GM18907 (cell line): Measurements from ENCODE around the gene PDE4D.
"Not testable (repeated sequence)": the region's sequence is repeated elsewhere in the genome, so short reads cannot be mapped to it uniquely, and the experiment has no call there.

Experiments used
- ATAC-seq: cut with Tn5 transposase; IDR thresholded peaks from one replicate; pipeline ENCODE4 v1.9.1; 2021; ENCODE audit warnings: mild to moderate bottlenecking, moderate library complexity; ENCODE audit not compliant: unreplicated experiment

Gene PDE4D

DNA sequence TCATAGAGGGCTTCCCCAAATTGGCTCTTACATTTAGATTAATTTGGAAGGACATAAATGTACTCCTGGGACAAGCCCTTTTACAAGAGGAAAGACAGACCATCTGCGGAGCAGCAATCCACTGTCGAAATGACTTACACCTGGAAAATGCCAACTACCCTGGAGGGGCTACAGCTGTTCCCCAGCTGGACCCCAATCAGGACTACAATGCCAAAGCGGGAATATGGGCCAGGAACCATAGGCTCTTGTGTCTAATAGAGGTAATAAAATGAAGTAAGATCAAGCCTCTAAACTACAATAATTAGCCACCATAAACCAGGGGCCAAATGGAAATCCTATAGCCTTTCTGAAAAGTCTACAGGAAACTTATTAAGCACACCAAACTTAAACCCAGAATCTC lies 581.3 kb downstream of the PDE4D start:
- ATAC-seq = no peak

GRCh38 chr5:59308685-59309084 lies 584.8 kb downstream of the PDE4D start:
- not testable (repeated sequence) for ATAC-seq

DNA sequence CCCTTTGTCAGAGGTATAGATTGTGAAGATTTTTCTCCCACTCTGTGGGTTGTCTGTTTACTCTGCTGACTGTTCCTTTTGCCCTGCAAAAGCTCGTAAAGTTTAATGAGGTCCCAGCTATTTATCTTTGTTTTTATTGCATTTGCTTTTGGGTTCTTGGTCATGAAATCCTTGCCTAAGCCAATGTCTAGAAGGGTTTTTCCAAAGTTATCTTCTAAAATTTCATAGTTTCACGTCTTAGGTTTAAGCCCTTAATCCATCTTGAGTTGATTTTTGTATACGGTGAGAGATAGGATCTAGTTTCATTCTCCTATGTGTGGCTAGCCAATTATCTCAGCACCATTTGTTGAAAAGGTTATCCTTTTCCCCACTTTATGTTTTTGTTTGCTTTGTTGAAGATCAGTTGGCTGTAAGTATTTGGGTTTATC lies 590.2 kb downstream of the PDE4D start:
- ATAC-seq = not testable (repeated sequence)

DNA sequence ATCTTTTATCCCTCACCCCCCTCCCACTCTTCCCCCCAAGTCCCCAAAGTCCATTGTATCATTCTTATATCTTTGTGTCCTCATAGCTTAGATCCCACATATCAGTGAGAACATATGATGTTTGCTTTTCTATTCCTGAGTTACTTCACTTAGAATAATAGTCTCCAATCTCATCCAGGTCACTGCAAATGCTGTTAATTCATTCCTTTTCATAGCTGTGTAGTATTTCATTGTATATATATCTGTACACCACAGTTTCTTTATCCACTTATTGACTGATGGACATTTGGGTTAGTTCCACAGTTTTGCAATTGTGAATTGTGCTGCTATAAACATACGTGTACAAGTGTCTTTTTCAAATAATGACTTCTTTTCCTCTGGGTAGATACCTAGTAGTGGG lies 591.0 kb downstream of the PDE4D start:
- ATAC-seq = not testable (repeated sequence)

DNA sequence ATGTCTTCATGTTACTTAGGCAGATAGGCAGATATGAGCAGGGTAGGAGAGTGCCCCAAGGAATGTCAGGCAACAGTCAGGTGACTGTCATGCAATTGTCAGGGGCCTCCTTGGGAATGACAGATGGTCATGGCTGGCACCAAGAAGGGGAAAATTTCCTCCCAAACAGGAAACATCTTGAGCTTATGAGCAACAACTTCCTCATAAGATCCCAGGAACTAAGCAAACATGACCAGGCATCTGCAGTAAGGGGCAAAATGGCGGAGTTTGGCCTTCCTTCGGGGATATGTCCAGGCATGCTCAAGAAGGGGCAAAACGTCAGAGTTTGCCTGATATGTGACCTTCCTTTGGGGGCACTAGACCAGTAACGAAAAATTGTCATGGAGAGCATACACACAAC lies 591.8 kb downstream of the PDE4D start:
- no peak for ATAC-seq

- no peak for ATAC-seq
Measured at GRCh38 chr5:59300930-59301329, 592.6 kb downstream of the PDE4D start.

GRCh38 chr5:59299006-59299405 lies 594.5 kb downstream of the PDE4D start:
- no peak for ATAC-seq

DNA sequence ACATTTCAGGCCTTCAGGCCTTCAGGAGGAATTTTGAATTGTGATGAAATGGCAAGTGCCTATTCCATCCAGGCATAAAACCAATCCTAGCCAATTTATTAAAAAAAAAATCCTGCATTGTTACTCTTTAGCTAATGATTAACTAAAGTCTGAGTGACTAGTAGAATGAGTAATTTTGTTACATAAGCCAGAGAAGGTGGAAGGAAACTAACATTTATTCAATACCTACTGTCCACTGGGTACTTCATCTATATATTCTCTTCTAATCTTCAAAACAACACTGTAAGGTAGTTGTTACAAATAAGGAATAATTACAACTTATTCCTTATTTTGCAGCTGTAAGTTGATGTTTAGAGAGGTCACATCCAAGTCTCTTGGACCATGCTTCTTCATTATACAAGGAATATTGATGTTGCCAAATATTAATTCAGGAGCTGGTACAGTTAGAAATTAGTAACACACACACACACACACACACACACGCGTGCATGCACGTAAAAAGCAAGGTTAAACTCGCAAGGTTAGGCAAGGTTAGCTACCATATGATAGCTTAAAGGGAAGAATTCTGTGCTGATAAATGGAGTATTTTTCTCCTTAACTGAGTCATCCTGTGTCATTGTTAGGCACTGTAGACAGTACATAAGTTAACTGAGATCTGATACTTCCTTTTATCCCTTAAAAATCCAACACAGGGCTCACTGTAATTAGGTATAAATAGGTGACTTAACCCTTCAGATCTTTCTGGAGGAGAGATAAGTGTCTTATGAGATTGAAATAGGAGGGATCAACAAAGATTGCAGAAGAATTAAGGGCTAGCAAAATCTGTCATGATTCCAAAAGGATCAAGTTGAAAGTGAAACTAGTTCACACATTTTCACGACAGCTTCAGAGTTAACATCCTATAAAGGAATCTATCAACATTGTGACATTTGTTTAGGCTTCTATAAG lies 596.9 kb downstream of the PDE4D start:
- no peak for ATAC-seq

DNA sequence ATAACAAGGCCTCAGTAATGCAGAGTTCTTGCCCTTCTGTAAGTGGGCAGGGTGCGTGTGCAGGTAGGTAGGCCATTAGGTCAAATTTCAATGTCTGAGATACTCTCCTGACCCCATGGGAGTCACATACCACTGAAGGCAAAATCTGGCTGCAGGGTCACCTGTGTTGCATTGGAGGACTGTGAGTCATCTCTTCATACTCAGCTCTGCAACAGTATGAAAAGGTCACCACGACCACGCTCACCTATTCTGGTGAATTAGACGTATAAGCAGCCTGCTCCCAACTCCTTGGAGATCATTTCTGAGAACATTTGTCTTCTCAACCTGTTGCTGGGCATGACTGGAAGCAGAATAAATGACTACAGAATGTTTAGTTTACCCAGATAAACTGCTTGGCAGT lies 599.8 kb downstream of the PDE4D start:
- no peak for ATAC-seq

- ATAC-seq = no peak
Measured at GRCh38 chr5:59291941-59292340, 601.6 kb downstream of the PDE4D start.

DNA sequence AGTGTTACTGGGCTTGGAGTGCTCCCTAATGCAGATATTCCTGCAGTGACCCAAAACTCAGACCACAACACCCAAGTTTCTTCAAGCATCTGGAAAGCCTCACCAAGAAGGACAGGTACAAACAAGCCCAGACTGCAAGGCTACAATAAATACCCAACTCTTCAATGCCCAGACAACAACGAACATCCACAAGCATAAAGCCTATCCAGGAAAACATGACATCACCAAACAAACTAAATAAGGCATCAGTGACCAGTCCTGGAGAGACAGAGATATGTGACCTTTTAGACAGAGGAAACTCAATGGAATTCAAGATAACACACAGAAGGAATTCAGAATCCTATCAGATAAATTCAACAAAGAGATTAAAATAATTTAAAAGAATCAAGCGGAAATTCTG lies 605.6 kb downstream of the PDE4D start:
- no peak for ATAC-seq

DNA sequence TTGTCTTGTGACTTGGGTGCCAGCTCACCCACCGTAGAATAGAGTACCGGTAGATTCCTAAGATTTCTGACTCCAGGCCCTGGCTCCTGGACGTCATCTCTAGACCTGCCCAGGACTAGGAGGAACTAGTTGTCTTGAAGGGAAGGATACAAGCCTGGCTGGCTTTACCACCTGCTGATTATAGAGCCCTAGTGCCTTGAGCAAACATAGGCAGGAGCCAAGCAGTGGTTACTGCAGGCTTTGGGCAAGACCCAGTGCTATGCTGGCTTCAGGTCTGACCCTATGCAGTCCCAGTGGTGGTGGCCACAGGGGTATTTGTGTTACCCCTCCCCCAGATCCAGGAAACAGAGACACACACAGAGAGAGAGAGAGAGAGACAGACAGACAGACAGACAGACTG lies 606.2 kb downstream of the PDE4D start:
- no peak for ATAC-seq

- no peak for ATAC-seq
Measured at GRCh38 chr5:59286510-59286909, 607.0 kb downstream of the PDE4D start.

- no peak for ATAC-seq
Measured at GRCh38 chr5:59285300-59286016, 608.1 kb downstream of the PDE4D start.

DNA sequence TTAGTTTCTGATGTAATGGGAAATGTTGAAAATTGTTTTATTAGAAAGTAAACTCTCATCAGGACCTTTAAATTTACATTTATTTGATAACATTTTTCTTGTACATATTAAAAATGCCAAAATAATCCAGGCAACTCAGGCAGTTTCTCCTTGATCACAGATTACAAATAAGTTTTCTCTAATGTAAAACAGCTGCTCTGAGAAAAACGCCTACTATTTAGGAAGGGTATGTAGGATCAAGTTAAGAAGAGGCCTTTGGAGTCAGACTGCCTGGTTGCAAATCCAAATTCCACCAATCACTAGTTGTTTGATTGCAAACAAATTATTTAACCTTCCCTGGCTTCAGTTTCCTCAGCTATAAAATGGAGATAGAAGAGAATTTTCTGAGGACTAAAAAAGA lies 610.8 kb downstream of the PDE4D start:
- ATAC-seq = no peak

DNA sequence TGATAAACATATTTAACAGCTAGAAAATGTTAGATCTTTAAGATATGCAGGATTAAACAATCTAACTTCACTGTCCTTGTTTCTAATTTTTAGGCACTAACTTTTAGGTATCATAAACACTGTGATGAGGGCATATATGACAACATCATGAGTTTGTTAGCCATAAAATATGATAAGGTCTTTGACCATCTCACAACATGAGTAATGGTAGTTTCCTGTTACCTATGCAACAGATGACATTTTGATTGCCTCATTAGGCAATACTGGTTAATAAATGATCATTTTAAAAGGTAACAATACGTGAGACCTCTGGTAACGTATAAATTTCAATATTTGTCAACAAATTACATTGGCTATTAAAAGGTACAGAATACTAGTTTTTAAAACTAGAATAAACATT lies 613.5 kb downstream of the PDE4D start:
- no peak for ATAC-seq

- no peak for ATAC-seq
Measured at GRCh38 chr5:59276917-59277372, 616.6 kb downstream of the PDE4D start.

- ATAC-seq = no peak
Measured at GRCh38 chr5:59276325-59276675, 617.2 kb downstream of the PDE4D start.

- ATAC-seq = no peak
Measured at GRCh38 chr5:59275510-59276324, 617.8 kb downstream of the PDE4D start.

DNA sequence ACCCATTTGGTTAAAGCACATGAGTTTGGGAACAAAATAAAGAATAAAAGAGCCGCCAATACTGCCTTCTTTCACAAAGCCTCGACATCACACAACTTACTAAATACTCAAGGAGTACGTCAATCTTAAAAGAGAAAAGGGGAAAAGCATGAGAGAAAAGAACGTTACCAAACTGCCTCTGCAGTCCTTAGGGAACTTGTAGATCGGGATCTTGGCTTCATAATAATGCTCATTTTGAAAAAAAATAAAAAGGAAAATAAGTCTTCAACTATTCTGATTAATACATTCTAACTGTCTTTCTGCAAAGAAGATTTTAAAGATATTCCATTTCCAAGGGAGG lies 618.4 kb downstream of the PDE4D start:
- ATAC-seq = no peak

DNA sequence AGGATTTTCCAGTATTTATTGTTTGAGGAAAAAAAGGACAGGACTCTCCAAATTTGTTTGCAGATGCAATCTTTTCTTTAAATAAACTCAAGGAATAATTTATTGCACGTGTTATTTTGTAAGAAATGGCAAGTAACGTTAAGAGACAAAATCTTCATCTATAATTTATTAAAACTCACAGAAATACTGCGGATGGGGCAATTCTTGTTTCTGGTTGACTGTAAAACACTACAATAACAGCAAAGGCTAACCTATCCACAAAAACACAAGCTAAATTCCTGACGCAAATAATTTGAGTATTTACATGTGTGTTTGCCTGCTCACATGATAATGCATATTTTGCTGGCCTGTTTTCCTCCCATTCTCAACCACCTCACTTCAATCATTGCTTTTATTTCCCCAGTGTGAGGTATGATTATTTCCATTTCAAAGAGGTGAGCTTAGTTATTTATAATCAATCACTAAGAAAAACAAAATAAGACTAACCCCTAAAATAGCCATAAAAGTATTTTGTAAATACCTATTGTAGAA lies 619.4 kb downstream of the PDE4D start:
- ATAC-seq = no peak
